Hematopoietic multipotent progenitor cell (in vitro differentiated cells): Measurements from ENCODE around the gene C1QTNF3. TPM values are rescaled to one million over a fixed set of nuclear protein-coding genes. Genes with fewer than 3 reads are reported as not detected.
A peak's percentile ranks its signal among the peaks of the same experiment; 100 is the strongest.

Source experiments
- DNase-seq, 3 donors: peaks; one replicate each; pipeline ENCODE4 v3.0.0-alpha.2; 2011 to 2015; ENCODE audit warnings: low read depth in 2 of 3, low spot score in 2 of 3
- total RNA-seq: library from RNA; depleted of rRNA; stranded (reverse); fragments of >200 nt; gene quantifications from one replicate; pipeline ENCODE4 v1.2.3, GENCODE V29; 2012

C1QTNF3 gene
- total RNA-seq, 1 donor: 5.1 TPM

DNA sequence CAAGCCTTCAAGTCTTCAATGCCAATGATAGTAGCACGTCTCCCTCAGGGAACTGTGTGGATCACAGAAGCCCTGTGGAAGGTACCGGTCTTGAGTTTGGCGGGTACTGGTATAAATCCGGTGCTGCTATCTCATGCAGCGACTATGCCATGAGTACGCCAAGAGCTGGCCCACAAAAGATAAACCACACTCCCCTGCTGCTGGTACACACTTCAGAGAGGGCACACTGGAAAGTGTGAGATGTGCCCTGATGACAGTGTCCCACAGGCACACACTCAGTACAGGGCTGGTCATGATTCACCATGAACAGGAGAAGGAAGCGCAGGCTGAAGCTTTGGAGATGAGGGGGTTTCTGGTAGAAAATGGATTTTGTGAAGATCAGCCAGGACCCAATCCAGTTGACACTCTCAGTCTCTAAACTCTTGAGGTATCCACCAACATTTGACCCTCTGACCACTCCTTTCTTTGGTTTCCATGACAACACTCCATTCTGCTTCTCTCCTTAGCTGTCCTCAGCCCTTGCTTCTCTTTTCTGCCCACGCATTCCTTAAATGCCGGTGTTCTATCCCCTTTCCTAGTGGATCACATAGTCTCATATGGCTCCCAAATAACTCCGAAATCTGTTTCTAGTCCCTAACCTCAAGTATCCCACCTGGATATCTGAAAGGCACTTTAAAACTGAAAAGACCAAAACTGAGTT, 40.2 kb downstream of the C1QTNF3 start:
- no peak for DNase-seq

DNA sequence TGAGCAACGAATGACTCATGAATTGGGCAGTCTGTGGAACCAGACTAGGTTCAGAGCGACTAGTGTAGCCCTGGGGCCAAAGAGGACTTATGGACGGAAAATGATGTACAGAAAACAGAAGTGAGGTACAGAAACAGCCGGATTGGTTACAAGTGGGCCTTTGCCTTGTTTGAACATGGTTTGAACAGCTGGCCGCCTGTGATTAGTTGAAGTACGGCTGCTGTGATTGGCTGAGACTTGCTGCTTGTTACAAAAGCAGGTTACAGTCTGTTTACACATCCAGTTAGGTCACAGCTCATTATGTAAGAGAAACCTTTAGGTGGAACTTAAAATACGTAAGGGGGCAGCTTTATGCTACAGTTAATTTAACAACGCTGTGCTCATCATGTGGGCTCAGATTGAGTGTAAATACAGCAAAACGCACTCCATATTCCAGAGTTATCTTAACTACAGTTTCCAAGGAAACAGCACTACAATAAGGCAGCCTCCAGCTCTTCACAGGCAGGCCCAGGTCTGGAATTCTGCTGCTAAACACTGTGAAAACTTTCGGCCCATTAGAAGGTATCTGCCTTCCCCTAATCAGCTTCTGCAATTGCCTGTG, 41.7 kb downstream of the C1QTNF3 start:
- no peak for DNase-seq

DNA sequence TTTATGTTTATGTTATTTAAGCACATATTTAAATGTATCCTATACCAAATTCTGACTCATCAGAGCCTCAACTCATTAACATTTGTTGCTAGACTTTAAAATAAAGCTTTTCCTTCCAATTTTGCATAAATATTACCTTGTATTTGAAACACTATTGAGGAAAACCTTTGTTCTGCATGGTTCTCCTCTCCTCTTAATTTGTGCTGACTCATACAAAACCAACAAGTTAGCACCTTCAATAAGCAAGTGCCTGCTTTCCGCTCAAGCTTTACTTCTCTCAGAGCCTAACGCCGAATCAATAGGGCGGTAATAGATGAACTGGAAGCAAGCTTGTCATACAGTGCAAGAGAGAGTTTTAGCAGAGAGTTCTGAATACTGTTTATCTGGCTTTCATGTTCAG, 43.0 kb downstream of the C1QTNF3 start:
- DNase-seq: no peak

DNA sequence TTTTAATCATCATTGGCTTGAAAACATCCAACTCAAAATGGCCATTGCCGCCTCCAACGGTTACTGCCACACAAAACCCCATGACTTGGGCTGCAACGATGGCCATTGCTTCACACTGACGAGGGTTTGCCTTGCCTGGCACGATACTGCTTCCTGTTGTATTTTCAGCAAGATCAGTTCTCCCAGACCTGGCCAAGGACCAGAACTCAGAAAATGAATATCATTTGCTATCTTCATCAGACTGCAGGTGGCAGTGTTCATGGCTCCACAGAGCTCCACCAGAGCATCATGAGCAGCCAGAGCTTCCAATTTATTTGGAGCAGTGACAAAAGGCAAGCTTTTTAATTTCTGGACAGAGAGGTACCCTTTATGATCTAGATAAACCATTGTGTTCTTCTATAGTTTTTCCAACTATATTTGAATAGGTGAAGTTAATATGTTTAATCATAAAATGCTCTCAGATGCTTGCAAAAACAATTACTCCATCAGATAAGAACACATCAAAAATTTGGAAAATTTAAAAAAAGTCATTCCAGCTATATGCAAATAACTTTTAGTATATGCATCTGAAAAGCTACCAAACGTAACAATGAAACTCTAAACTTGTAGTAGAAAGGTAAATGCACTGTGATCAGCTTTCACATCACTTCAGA, 45.6 kb downstream of the C1QTNF3 start:
- DNase-seq: peak in 2 of 3 donors; percentile 62 to 79

DNA sequence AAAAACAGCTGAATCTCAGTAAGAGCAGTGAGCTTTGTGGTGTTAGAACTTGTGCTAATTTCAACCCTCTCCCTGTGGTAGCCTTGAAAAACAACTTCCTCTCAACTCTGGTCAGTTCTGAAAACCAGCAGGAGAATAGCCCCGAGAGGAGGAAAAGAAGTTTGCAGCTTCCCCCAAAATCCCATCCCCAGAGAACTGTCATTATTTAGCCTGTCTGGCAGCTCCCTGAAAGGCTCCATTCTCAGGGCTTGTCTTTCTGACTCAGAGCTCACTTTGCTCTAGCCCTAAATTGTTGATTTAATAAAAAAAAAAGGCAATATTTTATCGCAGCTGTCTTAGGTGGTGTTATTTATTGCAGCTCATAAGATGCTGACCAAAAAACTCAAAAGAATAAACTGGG, 47.1 kb downstream of the C1QTNF3 start:
- no peak for DNase-seq

DNA sequence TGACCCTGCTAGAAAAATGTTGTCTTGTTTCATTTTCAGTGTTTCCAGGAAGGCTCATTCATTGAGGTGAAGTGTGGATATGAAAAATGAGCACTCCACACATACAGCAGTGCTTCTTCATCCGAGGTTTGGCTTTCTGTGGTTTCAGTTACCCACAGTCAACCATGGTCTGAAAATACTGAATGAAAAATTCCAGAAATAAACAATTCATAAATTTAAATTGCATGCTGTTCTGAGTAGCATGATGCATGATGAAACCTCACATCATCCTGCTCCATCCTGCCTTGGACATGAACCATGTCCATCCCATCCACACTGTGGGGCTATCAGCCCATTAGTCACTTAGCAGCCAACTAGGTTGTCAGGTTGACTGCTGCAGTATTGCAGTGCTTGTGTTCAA, 48.2 kb downstream of the C1QTNF3 start:
- no peak for DNase-seq

DNA sequence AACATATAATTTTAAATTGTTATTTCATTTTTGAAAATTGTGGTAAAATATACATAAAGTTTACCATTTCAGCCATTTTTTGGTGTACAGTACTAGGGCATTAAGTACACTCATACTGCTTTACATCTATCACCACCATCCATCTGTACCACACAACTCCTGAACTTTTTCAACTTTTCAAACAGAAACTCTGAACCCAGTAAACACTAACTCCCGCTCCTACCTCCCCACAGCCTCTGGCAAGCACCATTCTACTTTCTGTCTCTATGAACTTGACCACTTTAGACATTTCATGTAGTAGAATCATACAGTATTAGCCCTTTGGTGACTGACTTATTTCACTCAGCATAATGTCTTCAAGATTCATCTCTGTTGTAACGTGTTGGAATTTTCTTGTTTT, 50.1 kb downstream of the C1QTNF3 start:
- DNase-seq: no peak

DNA sequence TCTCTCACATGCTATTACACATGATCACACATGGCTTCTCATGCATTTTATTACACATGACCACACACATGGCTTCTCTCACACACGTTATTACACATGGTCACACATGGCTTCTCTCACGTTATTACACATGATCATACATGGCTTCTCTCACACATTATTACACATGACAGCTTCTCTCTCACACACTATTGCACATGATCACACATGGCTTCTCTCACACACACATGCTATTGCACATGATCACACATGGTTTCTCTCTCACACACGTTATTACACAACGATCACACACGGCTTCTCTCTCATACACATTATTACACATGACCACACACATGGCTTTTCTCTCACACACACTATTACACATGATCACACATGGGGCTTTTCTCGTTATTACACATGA, 57.6 kb downstream of the C1QTNF3 start:
- DNase-seq: no peak

DNA sequence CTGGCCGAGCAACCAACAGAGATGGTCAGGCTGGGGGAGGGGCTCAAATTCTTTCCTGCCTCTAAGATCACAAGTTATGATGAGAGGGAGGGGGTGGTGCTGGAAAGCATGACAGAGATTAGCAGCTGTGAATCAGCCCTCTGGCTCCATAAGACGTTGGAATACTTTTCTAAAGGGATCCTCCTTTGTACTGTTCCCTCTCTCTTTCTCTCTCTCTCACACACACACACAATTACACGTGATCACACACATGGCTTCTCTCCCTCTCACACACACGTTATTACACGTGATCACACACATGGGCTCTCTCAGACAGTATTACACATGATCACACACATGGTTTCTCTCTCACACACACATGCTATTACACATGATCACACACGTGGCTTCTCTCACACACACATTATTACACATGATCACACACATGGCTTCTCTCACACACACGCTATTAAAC, 58.3 kb downstream of the C1QTNF3 start, which contains the start of gene SLC45A2:
TSS of gene SLC45A2 (minus strand) at position 23 of the 454 bp plus-strand sequence. CDS start 110 bp downstream, outside the sequence.
- DNase-seq: no peak

DNA sequence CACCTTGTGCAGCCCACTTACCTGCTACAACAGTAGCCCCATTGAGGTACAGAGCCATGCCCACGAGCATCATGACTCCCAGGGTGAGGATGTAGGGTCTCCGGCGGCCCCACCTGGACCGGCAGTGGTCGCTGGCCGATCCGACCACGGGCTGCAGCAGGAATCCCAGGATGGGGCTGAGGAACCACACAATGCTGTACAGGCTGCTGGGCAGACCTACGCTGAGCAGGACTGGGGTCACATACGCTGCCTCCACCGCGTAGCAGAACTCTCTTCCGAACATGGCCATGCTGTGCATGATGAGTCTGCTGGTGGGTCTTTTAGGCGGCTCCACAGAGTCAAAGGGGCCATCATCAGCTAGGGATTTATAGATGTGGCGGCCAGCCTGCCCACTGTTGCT, 58.8 kb downstream of the C1QTNF3 start:
- no peak for DNase-seq

DNA sequence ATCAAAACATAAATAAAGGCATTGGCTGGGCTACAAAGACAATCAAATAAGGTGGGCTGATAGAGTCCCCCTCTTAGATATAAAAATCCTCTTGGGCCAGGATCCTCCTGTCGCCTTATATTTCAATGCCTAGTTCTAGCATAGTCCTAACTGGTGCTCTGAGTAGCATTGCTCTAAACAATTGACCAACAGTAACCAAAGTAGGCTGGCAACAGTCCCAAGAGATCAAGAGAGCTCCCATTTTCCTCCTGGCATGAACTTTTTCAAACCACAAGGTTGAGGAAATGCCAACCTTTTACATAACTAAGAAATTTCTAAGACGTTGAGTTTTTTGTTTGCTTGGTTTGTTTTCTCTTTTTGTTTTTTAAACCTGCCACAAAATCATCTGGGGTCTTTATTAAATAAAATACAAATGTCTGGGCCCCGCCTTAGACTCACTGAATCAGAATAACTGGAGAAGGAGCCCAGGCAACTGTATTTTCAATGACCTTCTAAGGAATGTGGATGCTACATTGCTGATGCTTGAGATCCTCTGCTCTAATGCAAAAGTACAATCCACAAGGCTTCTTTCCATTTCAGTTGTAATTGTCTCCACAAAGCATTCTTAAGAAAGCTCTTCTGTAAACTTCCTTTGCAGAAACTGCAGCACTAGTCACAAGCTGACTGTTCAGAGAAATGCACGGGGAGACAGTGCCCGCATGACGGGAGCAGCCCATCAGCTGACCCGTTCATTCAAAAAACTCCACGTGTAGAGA, 61.4 kb downstream of the C1QTNF3 start:
- no peak for DNase-seq

DNA sequence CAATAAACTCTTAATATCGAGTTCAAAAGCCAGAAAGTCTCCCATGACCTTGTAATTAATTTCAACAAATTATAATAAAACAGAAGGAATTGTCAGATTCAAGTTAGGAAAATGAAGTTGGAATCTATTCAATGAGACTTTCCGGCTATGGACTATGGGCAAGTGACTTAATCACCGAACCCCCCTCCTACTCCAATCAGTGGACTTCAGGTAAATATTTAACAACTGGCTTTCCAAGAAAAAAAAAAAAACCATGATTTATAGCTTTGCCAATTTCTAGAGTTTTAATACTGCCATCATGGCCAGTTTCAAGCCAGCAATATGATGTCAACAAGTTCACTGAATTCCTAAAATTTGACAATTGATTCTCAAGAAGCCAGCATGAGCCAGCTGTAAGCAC, 63.0 kb downstream of the C1QTNF3 start:
- DNase-seq: no peak

DNA sequence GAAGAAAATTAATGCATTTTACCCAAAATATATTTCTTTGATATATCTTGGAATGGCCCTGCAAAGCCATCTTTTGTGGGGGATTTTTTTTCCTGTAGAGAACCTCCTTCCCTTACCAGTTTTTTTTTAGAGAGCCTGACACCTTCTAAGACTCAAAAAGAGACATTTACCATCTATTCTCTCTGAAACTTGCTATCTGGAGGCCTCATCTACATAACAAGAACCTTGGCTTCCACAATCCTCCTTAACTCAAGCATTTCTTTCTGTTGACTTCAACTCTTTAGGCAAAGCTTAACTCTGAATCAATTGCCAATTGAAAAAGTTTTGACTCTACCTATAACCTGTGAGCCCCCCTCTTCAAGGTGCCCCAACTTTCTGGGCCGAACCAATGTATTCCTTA, 64.7 kb downstream of the C1QTNF3 start:
- no peak for DNase-seq

DNA sequence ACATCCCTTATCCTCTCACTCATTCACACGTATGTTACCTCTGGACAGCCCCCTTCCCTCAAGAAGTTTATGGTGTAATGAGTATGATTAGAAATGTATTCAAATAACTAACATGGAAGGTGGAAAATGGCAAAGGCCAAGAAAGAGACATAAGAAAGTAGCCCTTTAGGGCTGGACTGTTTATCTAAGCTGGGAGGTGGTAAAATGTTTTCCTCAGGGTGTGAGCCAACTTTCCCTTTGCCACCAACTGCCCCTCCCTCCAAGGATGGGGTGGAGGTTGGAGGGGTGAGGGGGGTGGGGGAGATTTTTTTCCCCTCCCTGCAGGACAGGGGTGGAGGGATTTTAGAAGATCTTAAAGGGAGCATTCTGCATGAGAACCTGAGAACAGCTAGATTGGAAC, 66.7 kb downstream of the C1QTNF3 start:
- DNase-seq: no peak

DNA sequence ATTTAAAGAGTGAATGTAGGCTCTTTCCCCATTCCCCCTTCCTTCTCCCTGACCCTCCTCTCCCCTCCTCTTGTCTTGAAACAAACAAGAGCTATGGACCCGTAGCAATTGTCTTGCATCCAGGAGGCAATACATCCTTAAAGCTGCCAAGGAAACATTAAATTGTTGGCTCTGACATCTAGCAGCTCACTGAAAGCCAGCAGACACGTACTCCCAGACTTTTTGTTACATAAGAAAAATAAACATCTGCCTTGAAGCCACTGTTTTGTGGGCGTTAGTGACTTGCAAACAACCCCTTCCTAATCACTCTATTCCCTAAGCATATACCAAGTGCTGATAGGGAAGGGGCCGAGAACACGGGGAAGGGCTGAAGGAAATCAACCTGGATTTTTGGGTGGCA, 67.2 kb downstream of the C1QTNF3 start:
- DNase-seq: no peak

DNA sequence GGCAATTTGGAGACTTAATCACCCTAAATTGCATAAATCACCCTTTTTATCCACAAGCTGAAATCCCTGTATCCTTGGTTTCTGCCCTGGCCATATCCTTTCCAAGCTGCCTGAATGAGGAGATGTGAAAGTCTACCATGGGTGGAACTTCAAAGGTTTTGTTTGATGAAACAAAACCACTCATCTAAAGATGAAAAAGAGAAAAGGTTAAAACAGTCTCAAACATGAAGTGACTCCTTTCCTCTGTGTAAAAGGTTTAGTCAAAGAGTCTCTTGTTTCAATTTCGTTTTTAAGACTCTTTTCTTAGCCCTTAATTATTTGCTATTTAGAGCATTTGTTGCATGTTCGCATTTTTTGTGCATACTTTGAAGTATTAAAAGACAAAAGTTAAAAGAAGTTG, 69.7 kb downstream of the C1QTNF3 start:
- DNase-seq: no peak

DNA sequence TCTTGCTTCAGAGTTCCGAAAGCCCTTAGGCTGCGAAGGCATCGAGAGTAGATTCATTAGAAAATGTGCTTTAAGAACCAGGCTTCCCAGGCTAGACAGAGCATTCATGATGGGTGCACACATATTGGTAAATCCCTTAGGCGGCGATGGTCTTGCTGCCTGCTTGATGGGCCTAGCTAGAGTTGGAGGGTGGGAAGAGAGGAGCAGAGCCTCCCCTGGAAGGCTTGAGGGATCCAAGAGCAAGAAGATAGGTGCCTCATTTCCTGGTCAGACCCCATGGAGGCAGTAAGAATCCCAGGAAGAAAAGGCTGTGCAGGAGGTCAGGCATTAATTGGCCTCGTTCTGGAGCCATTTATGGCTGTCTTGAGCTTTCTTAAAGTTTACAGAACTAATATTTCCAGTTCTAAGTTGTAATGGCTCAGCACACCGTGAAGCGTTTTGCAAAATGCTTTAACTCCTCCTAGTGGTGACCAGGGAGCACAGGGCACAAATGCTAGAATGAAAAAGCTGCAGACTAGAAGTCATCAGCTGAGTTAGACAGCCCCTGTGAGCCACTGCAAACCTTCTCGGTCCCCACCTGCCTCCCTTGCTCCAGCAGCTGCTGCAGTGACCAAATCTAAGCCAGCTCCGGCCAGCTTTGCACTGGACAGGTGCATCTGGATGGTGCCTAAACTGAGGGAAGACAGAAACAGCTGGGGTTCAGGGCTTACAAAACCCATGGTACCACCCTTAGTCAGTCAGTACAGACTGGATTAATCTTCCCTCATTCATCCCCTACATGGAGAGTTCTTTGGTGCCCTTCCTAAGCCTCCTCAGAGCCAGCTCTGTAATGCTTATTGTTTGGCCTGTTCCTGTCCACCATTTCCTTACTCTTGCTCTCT, 73.2 kb downstream of the C1QTNF3 start:
- DNase-seq: peak in 2 of 3 donors; percentile 26 to 56

DNA sequence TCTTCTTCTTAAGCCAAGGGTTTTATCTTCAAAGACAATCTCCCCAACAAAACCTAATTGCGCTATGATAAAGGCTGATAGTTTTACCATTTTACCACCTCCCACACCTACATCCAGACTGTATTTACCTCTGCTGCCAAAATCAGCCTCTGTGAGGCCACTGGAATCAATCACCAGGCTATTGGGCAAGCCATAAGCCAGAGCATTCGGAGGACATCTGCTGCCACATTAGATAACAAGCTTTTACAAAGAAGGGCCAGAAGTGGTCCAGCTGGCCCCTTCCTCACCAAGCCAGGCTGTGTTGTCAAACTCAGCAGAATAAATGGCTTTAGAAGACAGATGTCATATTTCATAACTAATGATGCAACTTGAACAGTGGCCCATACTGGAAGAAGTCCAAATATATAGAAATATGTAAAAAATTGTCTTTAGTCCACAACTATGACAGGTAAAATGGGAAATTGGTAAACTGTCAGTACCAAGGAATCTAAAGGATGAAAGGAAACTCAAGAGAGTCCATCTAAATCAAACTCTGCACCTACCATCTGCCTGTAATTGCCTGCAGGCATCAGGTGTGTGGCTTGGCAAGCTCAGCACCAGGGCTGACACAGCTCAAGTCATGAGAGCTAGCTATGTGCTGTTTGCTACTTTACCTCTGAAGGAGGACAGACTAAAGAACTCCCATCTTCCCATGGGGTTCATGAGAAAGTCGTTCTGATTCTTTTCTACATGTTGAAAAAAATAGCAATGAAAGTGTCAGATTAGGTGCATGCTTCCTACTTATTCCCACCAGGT, 74.6 kb downstream of the C1QTNF3 start:
- no peak for DNase-seq
